Measurements from ENCODE around the gene MYBPC1.

The MYBPC1 gene

GRCh38 chr12:101648195-101648594 lies 53.4 kb downstream of the MYBPC1 start:
- WGBS (ENCODE audit: extremely low coverage, insufficient coverage, low lambda C conversion rate) = no CpG with 5 or more reads among the region's 2 CpGs
- Histone ChIP-seq H2BK5ac (ENCODE audit: low read length) (no peak overlapping the region), H3K4me3 (ENCODE audit: low read length) (no peak overlapping the region)

GRCh38 chr12:101650346-101651117 lies 55.8 kb downstream of the MYBPC1 start:
- no peak overlapping the region for H2BK120ac ChIP-seq (ENCODE audit: low read depth, low read length)
- no peak overlapping the region for H3K27ac ChIP-seq (ENCODE audit: low read depth, low read length)
- no peak for DNase-seq
- no peaks in the 10 kb centered on the region for H3K79me2 ChIP-seq (ENCODE audit: control insufficient read depth, insufficient read depth, low read length)
- H3K56ac ChIP-seq (ENCODE audit: low read length) = no peak overlapping the region
- H3K4me1 ChIP-seq (ENCODE audit: control insufficient read depth, low read depth, low read length) = no peaks in the 10 kb centered on the region
- WGBS (ENCODE audit: extremely low coverage, insufficient coverage, low lambda C conversion rate) = no CpG with 5 or more reads among the region's 4 CpGs
- H3K18ac ChIP-seq (ENCODE audit: low read length) = no peak overlapping the region
- no peak overlapping the region for H3K4me3 ChIP-seq (ENCODE audit: low read length)
- H3K36me3 ChIP-seq (ENCODE audit: control insufficient read depth, insufficient read depth, low read length) = no peaks in the 10 kb centered on the region
- no peak overlapping the region for H2BK15ac ChIP-seq (replicated peaks; ENCODE audit: low read depth)
- no peak overlapping the region for H3K4ac ChIP-seq (ENCODE audit: low read depth, low read length)
- no peaks in the 10 kb centered on the region for H3K79me1 ChIP-seq (ENCODE audit: low read length)
- no peak overlapping the region for H2BK5ac ChIP-seq (ENCODE audit: low read length)
- no peaks in the 10 kb centered on the region for H3K27me3 ChIP-seq (ENCODE audit: insufficient read depth, low read length, poor library complexity)
- H4K8ac ChIP-seq (ENCODE audit: low read depth, low read length) = no peak overlapping the region
- H3K4me2 ChIP-seq (ENCODE audit: low read length) = no peak overlapping the region
- H3K23ac ChIP-seq (ENCODE audit: low read length) = no peak overlapping the region
- no peak overlapping the region for H2AK5ac ChIP-seq (ENCODE audit: low read length)
- no peak overlapping the region for H4K5ac ChIP-seq (ENCODE audit: low read length)
- no peak overlapping the region for H3K9ac ChIP-seq (ENCODE audit: low read length)

More at GRCh38 chr12:101648195-101648594, 53.4 kb downstream of the MYBPC1 start:
- Histone ChIP-seq H3K18ac (ENCODE audit: low read length) (no peak overlapping the region), H3K56ac (ENCODE audit: low read length) (no peak overlapping the region), H3K27ac (ENCODE audit: low read depth, low read length) (no peak overlapping the region), H3K4me1 (ENCODE audit: control insufficient read depth, low read depth, low read length) (no peaks in the 10 kb centered on the region), H4K8ac (ENCODE audit: low read depth, low read length) (no peak overlapping the region), H3K79me1 (ENCODE audit: low read length) (no peaks in the 10 kb centered on the region), H2BK15ac (replicated peaks; ENCODE audit: low read depth) (no peak overlapping the region), H2AK5ac (ENCODE audit: low read length) (no peak overlapping the region), H3K79me2 (ENCODE audit: control insufficient read depth, insufficient read depth, low read length) (no peaks in the 10 kb centered on the region), H3K23ac (ENCODE audit: low read length) (no peak overlapping the region), H2BK120ac (ENCODE audit: low read depth, low read length) (no peak overlapping the region), H3K36me3 (ENCODE audit: control insufficient read depth, insufficient read depth, low read length) (no peaks in the 10 kb centered on the region), H3K27me3 (ENCODE audit: insufficient read depth, low read length, poor library complexity) (no peaks in the 10 kb centered on the region), H4K5ac (ENCODE audit: low read length) (no peak overlapping the region), H3K4me2 (ENCODE audit: low read length) (no peak overlapping the region), H3K4ac (ENCODE audit: low read depth, low read length) (no peak overlapping the region), H3K9ac (ENCODE audit: low read length) (no peak overlapping the region)
- DNase-seq = no peak

GRCh38 chr12:101653030-101653429 lies 58.3 kb downstream of the MYBPC1 start:
- Histone ChIP-seq H3K79me2 (ENCODE audit: control insufficient read depth, insufficient read depth, low read length) (no peaks in the 10 kb centered on the region), H3K4me1 (ENCODE audit: control insufficient read depth, low read depth, low read length) (no peaks in the 10 kb centered on the region), H3K27me3 (ENCODE audit: insufficient read depth, low read length, poor library complexity) (no peaks in the 10 kb centered on the region), H2BK120ac (ENCODE audit: low read depth, low read length) (no peak overlapping the region), H3K56ac (ENCODE audit: low read length) (no peak overlapping the region), H3K4me2 (ENCODE audit: low read length) (no peak overlapping the region), H3K4me3 (ENCODE audit: low read length) (no peak overlapping the region), H3K23ac (ENCODE audit: low read length) (no peak overlapping the region), H2AK5ac (ENCODE audit: low read length) (no peak overlapping the region), H4K5ac (ENCODE audit: low read length) (no peak overlapping the region), H3K4ac (ENCODE audit: low read depth, low read length) (no peak overlapping the region), H2BK5ac (ENCODE audit: low read length) (no peak overlapping the region), H3K18ac (ENCODE audit: low read length) (no peak overlapping the region), H2BK15ac (replicated peaks; ENCODE audit: low read depth) (no peak overlapping the region), H3K9ac (ENCODE audit: low read length) (no peak overlapping the region), H3K27ac (ENCODE audit: low read depth, low read length) (no peak overlapping the region), H3K36me3 (ENCODE audit: control insufficient read depth, insufficient read depth, low read length) (no peaks in the 10 kb centered on the region), H3K79me1 (ENCODE audit: low read length) (no peaks in the 10 kb centered on the region), H4K8ac (ENCODE audit: low read depth, low read length) (no peak overlapping the region)
- WGBS (ENCODE audit: extremely low coverage, insufficient coverage, low lambda C conversion rate) = no CpG with 5 or more reads among the region's 3 CpGs
- no peak for DNase-seq

- H2BK120ac ChIP-seq (ENCODE audit: low read depth, low read length) = no peak overlapping the region
- H3K27me3 ChIP-seq (ENCODE audit: insufficient read depth, low read length, poor library complexity) = no peaks in the 10 kb centered on the region
- no peak overlapping the region for H2AK5ac ChIP-seq (ENCODE audit: low read length)
- no peaks in the 10 kb centered on the region for H3K4me1 ChIP-seq (ENCODE audit: control insufficient read depth, low read depth, low read length)
- H3K4me3 ChIP-seq (ENCODE audit: low read length) = no peak overlapping the region
- DNase-seq = no peak
- H4K8ac ChIP-seq (ENCODE audit: low read depth, low read length) = no peak overlapping the region
- WGBS (ENCODE audit: extremely low coverage, insufficient coverage, low lambda C conversion rate) = no CpG with 5 or more reads among the region's 3 CpGs
- H2BK15ac ChIP-seq (replicated peaks; ENCODE audit: low read depth) = no peak overlapping the region
- no peak overlapping the region for H3K23ac ChIP-seq (ENCODE audit: low read length)
- no peak overlapping the region for H3K18ac ChIP-seq (ENCODE audit: low read length)
- no peak overlapping the region for H2BK5ac ChIP-seq (ENCODE audit: low read length)
- no peaks in the 10 kb centered on the region for H3K36me3 ChIP-seq (ENCODE audit: control insufficient read depth, insufficient read depth, low read length)
- no peak overlapping the region for H3K56ac ChIP-seq (ENCODE audit: low read length)
- no peak overlapping the region for H4K5ac ChIP-seq (ENCODE audit: low read length)
- no peak overlapping the region for H3K9ac ChIP-seq (ENCODE audit: low read length)
- no peak overlapping the region for H3K4me2 ChIP-seq (ENCODE audit: low read length)
- H3K4ac ChIP-seq (ENCODE audit: low read depth, low read length) = no peak overlapping the region
- no peaks in the 10 kb centered on the region for H3K79me1 ChIP-seq (ENCODE audit: low read length)
- no peaks in the 10 kb centered on the region for H3K79me2 ChIP-seq (ENCODE audit: control insufficient read depth, insufficient read depth, low read length)
- no peak overlapping the region for H3K27ac ChIP-seq (ENCODE audit: low read depth, low read length)
These were observed 58.7 kb downstream of the MYBPC1 start for GRCh38 chr12:101653503-101653902.

- H3K79me1 ChIP-seq (ENCODE audit: low read length) = no peaks in the 10 kb centered on the region
- no peak overlapping the region for H3K4me2 ChIP-seq (ENCODE audit: low read length)
- H4K5ac ChIP-seq (ENCODE audit: low read length) = no peak overlapping the region
- H4K8ac ChIP-seq (ENCODE audit: low read depth, low read length) = no peak overlapping the region
- no CpG with 5 or more reads among the region's 1 CpG for WGBS (ENCODE audit: extremely low coverage, insufficient coverage, low lambda C conversion rate)
- H3K4me3 ChIP-seq (ENCODE audit: low read length) = no peak overlapping the region
- no peak overlapping the region for H3K23ac ChIP-seq (ENCODE audit: low read length)
- H3K4me1 ChIP-seq (ENCODE audit: control insufficient read depth, low read depth, low read length) = no peaks in the 10 kb centered on the region
- no peaks in the 10 kb centered on the region for H3K79me2 ChIP-seq (ENCODE audit: control insufficient read depth, insufficient read depth, low read length)
- H3K27ac ChIP-seq (ENCODE audit: low read depth, low read length) = no peak overlapping the region
- no peak overlapping the region for H3K9ac ChIP-seq (ENCODE audit: low read length)
- no peak for DNase-seq
- H3K36me3 ChIP-seq (ENCODE audit: control insufficient read depth, insufficient read depth, low read length) = no peaks in the 10 kb centered on the region
- no peak overlapping the region for H2BK120ac ChIP-seq (ENCODE audit: low read depth, low read length)
- H2BK15ac ChIP-seq (replicated peaks; ENCODE audit: low read depth) = no peak overlapping the region
- no peak overlapping the region for H2BK5ac ChIP-seq (ENCODE audit: low read length)
- H3K4ac ChIP-seq (ENCODE audit: low read depth, low read length) = no peak overlapping the region
- H3K27me3 ChIP-seq (ENCODE audit: insufficient read depth, low read length, poor library complexity) = no peaks in the 10 kb centered on the region
- H3K56ac ChIP-seq (ENCODE audit: low read length) = no peak overlapping the region
- H3K18ac ChIP-seq (ENCODE audit: low read length) = no peak overlapping the region
- H2AK5ac ChIP-seq (ENCODE audit: low read length) = no peak overlapping the region
These were observed 59.7 kb downstream of the MYBPC1 start for GRCh38 chr12:101654442-101654841.

- no peak overlapping the region for H4K8ac ChIP-seq (ENCODE audit: low read depth, low read length)
- no peak overlapping the region for H3K18ac ChIP-seq (ENCODE audit: low read length)
- H3K9ac ChIP-seq (ENCODE audit: low read length) = no peak overlapping the region
- H2BK120ac ChIP-seq (ENCODE audit: low read depth, low read length) = no peak overlapping the region
- no peak overlapping the region for H3K4me2 ChIP-seq (ENCODE audit: low read length)
- H3K79me2 ChIP-seq (ENCODE audit: control insufficient read depth, insufficient read depth, low read length) = no peaks in the 10 kb centered on the region
- no CpG with 5 or more reads among the region's 2 CpGs for whole genome bisulfite sequencing (ENCODE audit: extremely low coverage, insufficient coverage, low lambda C conversion rate)
- H3K27me3 ChIP-seq (ENCODE audit: insufficient read depth, low read length, poor library complexity) = no peaks in the 10 kb centered on the region
- DNase-seq = no peak
- no peaks in the 10 kb centered on the region for H3K36me3 ChIP-seq (ENCODE audit: control insufficient read depth, insufficient read depth, low read length)
- no peak overlapping the region for H3K4me3 ChIP-seq (ENCODE audit: low read length)
- H3K4me1 ChIP-seq (ENCODE audit: control insufficient read depth, low read depth, low read length) = no peaks in the 10 kb centered on the region
- H3K23ac ChIP-seq (ENCODE audit: low read length) = no peak overlapping the region
- no peak overlapping the region for H2BK15ac ChIP-seq (replicated peaks; ENCODE audit: low read depth)
- H4K5ac ChIP-seq (ENCODE audit: low read length) = no peak overlapping the region
- no peaks in the 10 kb centered on the region for H3K79me1 ChIP-seq (ENCODE audit: low read length)
- H2AK5ac ChIP-seq (ENCODE audit: low read length) = no peak overlapping the region
- no peak overlapping the region for H2BK5ac ChIP-seq (ENCODE audit: low read length)
- no peak overlapping the region for H3K4ac ChIP-seq (ENCODE audit: low read depth, low read length)
- H3K27ac ChIP-seq (ENCODE audit: low read depth, low read length) = no peak overlapping the region
- no peak overlapping the region for H3K56ac ChIP-seq (ENCODE audit: low read length)
These were observed 60.6 kb downstream of the MYBPC1 start for GRCh38 chr12:101655393-101655792.
